Naive thymus-derived CD4-positive, alpha-beta T cell (primary cell): Measurements from ENCODE around the gene ARFGEF3. TPM values are rescaled to one million over a fixed set of nuclear protein-coding genes. Genes with fewer than 3 reads are reported as not detected.

Experiments
- ATAC-seq: fragments of 150-1000 bp; cut with Tn5 transposase; 2 replicates; pipeline ENCODE4 v1.10.0; 2021; ENCODE audit warnings: mild to moderate bottlenecking, moderate library complexity
- CTCF ChIA-PET: fragments of 350-600 bp; sonication (Branson Sonifier 250); formaldehyde crosslinking; loops from one replicate; lab custom pipeline; 2021; ENCODE audit warnings: antibody characterized with exemption; lab: Charles Lee
- POLR2A ChIA-PET: fragments of 350-600 bp; sonication (Branson Sonifier 250); formaldehyde crosslinking; loops from one replicate; lab custom pipeline; 2021; ENCODE audit warnings: antibody characterized with exemption, inconsistent platforms; lab: Charles Lee
- DNase-seq, 9 donors: peaks; one replicate each; pipeline versions ENCODE4 v3.0.0 to v3.0.0-alpha.2; 2020 to 2022; ENCODE audit warnings: mixed read lengths in 1 of 9
- H3K27ac ChIP-seq: one replicate; pipeline ENCODE4 v1.7.0; 2013; ENCODE audit warnings: mild to moderate bottlenecking, low read depth, low read length, moderate library complexity
- H3K27me3 ChIP-seq, 2 donors: one replicate each; pipeline ENCODE4 v1.7.0; 2013; ENCODE audit warnings: low read length in 2 of 2, mild to moderate bottlenecking in 2 of 2, moderate library complexity in 2 of 2; ENCODE audit not compliant: control insufficient read depth in 2 of 2, insufficient read depth in 2 of 2
- H3K36me3 ChIP-seq, 3 experiments: 1 replicate in 2 of 3; 2 replicates in 1 of 3; pipeline ENCODE4 v1.7.0; 2013; ENCODE audit warnings: low read length in 3 of 3, mild to moderate bottlenecking in 3 of 3, moderate library complexity in 1 of 3; ENCODE audit not compliant: insufficient read depth in 3 of 3, control insufficient read depth in 2 of 3
- H3K4me1 ChIP-seq, 2 donors: one replicate each; pipeline ENCODE4 v1.7.0; 2013; ENCODE audit warnings: low read length in 2 of 2, mild to moderate bottlenecking in 2 of 2, moderate library complexity in 1 of 2; ENCODE audit not compliant: control insufficient read depth in 2 of 2, insufficient read depth in 2 of 2
- H3K4me3 ChIP-seq: 2 replicates; pipeline ENCODE4 v1.7.0; 2013; ENCODE audit warnings: mild to moderate bottlenecking, low read length
- H3K9me3 ChIP-seq, 3 experiments: 1 replicate in 2 of 3; 2 replicates in 1 of 3; pipeline ENCODE4 v1.7.0; 2013; ENCODE audit warnings: low read length in 3 of 3; ENCODE audit not compliant: control insufficient read depth in 2 of 3
- H3K27ac Mint-ChIP-seq, 9 donors: one replicate each; pipeline ENCODE4 v1.8.0; 2020 to 2022; ENCODE audit warnings: mixed read lengths in 9 of 9, mild to moderate bottlenecking in 8 of 9, moderate library complexity in 5 of 9, inconsistent platforms in 2 of 9
- H3K27me3 Mint-ChIP-seq, 5 donors: one replicate each; pipeline ENCODE4 v1.8.0; 2021 to 2022; ENCODE audit warnings: mixed read lengths in 5 of 5, mild to moderate bottlenecking in 1 of 5
- H3K36me3 Mint-ChIP-seq, 5 donors: one replicate each; pipeline ENCODE4 v1.8.0; 2020 to 2022; ENCODE audit warnings: mixed read lengths in 5 of 5, mild to moderate bottlenecking in 3 of 5, inconsistent platforms in 1 of 5
- H3K4me1 Mint-ChIP-seq, 7 donors: one replicate each; pipeline ENCODE4 v1.8.0; 2020 to 2022; ENCODE audit warnings: mixed read lengths in 7 of 7, mild to moderate bottlenecking in 3 of 7, inconsistent platforms in 1 of 7
- H3K4me3 Mint-ChIP-seq, 10 donors: one replicate each; pipeline ENCODE4 v1.8.0; 2020 to 2022; ENCODE audit warnings: mild to moderate bottlenecking in 10 of 10, mixed read lengths in 10 of 10, moderate library complexity in 6 of 10, inconsistent platforms in 2 of 10
- H3K9me3 Mint-ChIP-seq, 11 donors: one replicate each; pipeline ENCODE4 v1.8.0; 2020 to 2022; ENCODE audit warnings: mixed read lengths in 11 of 11, mild to moderate bottlenecking in 4 of 11, inconsistent platforms in 1 of 11, moderate library complexity in 1 of 11
- intact Hi-C, 2 donors: fragments of 100-400 bp; cut with micrococcal nuclease; formaldehyde crosslinking; loops; one replicate each; pipeline ENCODE4 v1.15.1; 2023
- polyA plus RNA-seq, 2 donors: library from polyadenylated mRNA; unstranded; fragments of 300-500 nt; fragmentation: Illumina TruSeq; gene quantifications; one replicate each; pipeline ENCODE4 v1.2.3, GENCODE V29; 2021
- total RNA-seq, 6 experiments: library from RNA in 5 of 6; stranded (reverse) in 5 of 6; gene quantifications; 1 replicate in 5 of 6; 2 replicates in 1 of 6; pipeline ENCODE4 v1.2.3 and lab custom pipeline; 2021 to 2026

Gene ARFGEF3
- total and polyA plus RNA-seq, 7 experiments from 2014 or later: 0.02 to 0.15 (median 0.03) TPM; not detected in 4

DNA sequence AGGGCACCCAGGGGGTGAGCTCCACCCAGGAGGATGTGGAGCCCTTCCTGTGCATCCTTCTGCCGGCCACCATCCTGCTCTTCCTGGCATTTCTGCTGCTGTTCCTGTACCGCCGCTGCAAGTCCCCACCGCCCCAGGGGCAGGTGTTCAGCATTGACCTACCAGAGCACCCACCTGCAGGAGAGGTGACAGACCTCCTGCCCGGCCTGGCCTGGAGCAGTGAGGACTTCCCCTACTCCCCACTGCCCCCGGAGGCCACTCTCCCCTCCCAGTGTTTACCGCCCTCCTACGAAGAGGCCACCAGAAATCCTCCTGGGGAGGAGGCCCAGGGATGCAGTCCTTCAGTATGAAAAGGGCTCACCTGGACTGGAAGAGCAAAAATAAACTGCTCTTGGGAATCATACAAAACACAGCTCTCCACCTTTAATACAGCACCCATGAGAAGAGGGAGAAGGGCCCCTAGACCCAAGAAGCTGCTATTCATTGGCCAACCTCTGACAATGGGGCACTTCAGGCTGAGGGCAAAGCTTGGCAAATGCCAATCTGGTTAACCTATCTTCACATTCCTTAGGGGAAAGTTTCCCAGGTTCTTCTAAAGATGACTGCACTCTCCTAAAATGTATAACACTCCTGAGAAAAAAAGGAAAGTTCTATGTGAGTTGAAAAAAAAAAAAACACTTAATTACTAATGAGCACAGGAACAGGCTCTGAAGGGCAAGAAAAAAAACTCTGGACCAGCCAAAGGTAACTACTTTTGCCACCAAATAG lies 220.9 kb downstream of the ARFGEF3 start:
- CTCF ChIA-PET: interaction anchor here (1.5 kb wide), 1 partner anchor 10 kb away, joined by 4 read pairs; no protein-coding TSS in a partner anchor
- Histone ChIP-seq H3K9me3 (no peaks in the 10 kb centered on the region), H3K27ac (no peak overlapping the region), H3K4me1 (no peaks in the 10 kb centered on the region), H3K36me3 (no peaks in the 10 kb centered on the region), H3K27me3 (no peaks in the 10 kb centered on the region), H3K4me3 (no peak overlapping the region)
- no peaks in the 10 kb centered on the region for H3K4me1 Mint-ChIP-seq
- H3K36me3 Mint-ChIP-seq: no peaks in the 10 kb centered on the region
- no peak overlapping the region for H3K27ac Mint-ChIP-seq
- ATAC-seq (no peak), DNase-seq (no peak)
- H3K4me3 Mint-ChIP-seq: no peak overlapping the region
- H3K27me3 Mint-ChIP-seq: peaks cover 0 to 10% (median 0%) of the 10 kb centered on the region in 5 donors
- intact Hi-C loops: no loop called here
- H3K9me3 Mint-ChIP-seq: no peaks in the 10 kb centered on the region
- POLR2A ChIA-PET: no interaction called here

DNA sequence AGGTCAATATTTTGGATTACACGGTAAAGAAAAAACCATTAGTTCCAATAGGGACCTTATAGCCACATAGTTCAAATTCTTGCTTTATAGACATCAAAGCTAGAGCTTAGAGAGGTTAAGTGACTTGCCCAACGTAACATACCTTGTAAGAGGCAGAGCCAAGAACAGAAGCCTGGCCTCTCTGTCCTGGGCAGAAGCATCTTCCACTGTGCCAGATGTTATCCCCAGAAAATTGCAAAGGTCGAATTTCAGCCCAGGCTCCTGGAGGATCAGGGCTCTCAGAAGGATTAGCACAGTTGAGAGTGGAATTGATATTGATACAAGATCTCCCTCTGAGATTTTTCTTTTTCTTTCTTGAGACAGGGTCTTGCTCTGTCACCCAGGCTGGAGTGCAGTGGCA lies 222.0 kb downstream of the ARFGEF3 start:
- Mint-ChIP-seq H3K27ac (no peak overlapping the region), H3K9me3 (no peaks in the 10 kb centered on the region), H3K27me3 (peaks cover 0 to 11% (median 3%) of the 10 kb centered on the region in 5 donors), H3K36me3 (no peaks in the 10 kb centered on the region), H3K4me3 (no peak overlapping the region), H3K4me1 (no peaks in the 10 kb centered on the region)
- ChIA-PET CTCF (interaction anchor here (1.5 kb wide), 1 partner anchor 11 kb away, joined by 4 read pairs; no protein-coding TSS in a partner anchor), POLR2A (no interaction called here)
- H3K27ac ChIP-seq: no peak overlapping the region
- no peaks in the 10 kb centered on the region for H3K36me3 ChIP-seq
- H3K27me3 ChIP-seq: no peaks in the 10 kb centered on the region
- intact Hi-C loops: no loop called here
- ATAC-seq (no peak), DNase-seq (no peak)
- no peak overlapping the region for H3K4me3 ChIP-seq
- H3K9me3 ChIP-seq: no peaks in the 10 kb centered on the region
- no peaks in the 10 kb centered on the region for H3K4me1 ChIP-seq

DNA sequence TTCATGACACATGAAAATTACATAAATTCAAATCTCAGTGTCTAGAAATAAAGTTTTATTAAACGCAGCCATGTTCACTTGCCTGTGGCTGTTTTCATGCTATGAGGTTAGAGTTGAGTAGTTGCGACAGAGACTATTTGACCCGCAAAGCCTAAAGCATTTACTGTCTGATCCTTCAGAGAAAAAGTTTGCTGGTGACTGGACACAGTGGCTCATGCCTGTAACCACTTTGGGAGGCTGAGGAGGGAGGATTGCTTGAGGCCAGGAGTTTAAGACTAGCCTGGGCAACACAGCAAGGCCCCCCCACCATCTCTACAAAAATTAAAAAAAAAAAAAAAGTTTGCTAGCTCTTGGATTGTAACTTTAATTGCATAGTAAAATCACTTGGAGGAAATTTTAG lies 225.2 kb downstream of the ARFGEF3 start:
- POLR2A ChIA-PET: interaction anchor here (0.7 kb wide), 1 partner anchor 16 kb away, joined by 5 read pairs; no protein-coding TSS in a partner anchor
- ATAC-seq: no peak

DNA sequence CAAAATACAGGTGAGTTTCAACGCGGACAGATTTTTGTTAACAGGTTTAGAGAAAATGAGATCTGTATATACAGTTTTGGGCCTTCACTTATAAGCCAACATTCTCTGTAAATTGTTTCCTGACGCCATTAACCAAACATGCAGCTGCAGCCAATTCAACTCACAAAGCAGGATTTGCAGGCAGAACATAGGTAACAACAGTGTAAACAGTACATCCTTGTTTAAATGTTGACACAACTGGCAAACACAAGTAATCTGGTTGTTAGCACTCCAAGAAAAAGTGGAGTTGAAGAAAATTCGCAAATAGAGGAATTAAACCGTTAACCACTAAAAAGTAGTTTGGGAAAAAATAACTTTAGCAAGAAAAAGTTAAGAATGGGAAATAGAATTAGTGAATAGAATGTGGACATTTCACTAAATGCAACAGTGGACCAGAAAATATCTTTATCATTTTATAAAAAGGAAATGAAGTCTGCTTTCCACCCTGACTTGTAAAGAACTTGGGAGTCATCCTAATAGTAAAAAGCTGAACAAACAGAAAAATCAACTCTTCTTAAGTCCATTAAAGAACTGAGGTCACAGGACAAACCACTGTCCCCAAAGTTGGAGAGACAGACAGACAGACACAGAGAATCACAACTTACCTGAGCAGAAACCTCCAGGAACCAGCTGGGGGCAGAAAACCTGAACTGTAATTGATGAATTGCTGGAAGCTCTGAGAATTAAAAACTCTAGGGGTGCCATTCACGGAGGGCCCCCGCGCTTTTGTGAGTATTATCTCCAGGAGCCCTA lies 226.0 kb downstream of the ARFGEF3 start:
- Mint-ChIP-seq H3K9me3 (no peaks in the 10 kb centered on the region), H3K27me3 (peaks cover 0 to 33% (median 9%) of the 10 kb centered on the region in 5 donors), H3K4me3 (no peak overlapping the region), H3K36me3 (no peaks in the 10 kb centered on the region), H3K27ac (peak overlapping the region in 1 of 9 donors; percentile 36), H3K4me1 (no peaks in the 10 kb centered on the region)
- ChIA-PET POLR2A (interaction anchor here (0.7 kb wide), 2 partner anchors 15 to 32 kb away, joined by 3 to 5 read pairs; no protein-coding TSS in a partner anchor), CTCF (no interaction called here)
- intact Hi-C loops: no loop called here
- Histone ChIP-seq H3K27ac (no peak overlapping the region), H3K36me3 (no peaks in the 10 kb centered on the region), H3K27me3 (no peaks in the 10 kb centered on the region), H3K4me3 (no peak overlapping the region), H3K4me1 (no peaks in the 10 kb centered on the region), H3K9me3 (no peaks in the 10 kb centered on the region)
- ATAC-seq (no peak), DNase-seq (no peak)

More for the DNA sequence above, 225.2 kb downstream of the ARFGEF3 start:
- CTCF ChIA-PET: no interaction called here
- DNase-seq: no peak
- H3K4me3 ChIP-seq: no peak overlapping the region
- Mint-ChIP-seq H3K27ac (no peak overlapping the region), H3K4me1 (no peaks in the 10 kb centered on the region), H3K36me3 (no peaks in the 10 kb centered on the region), H3K9me3 (no peaks in the 10 kb centered on the region), H3K27me3 (peaks cover 0 to 32% (median 9%) of the 10 kb centered on the region in 5 donors), H3K4me3 (no peak overlapping the region)
- H3K9me3 ChIP-seq: no peaks in the 10 kb centered on the region
- intact Hi-C loops: no loop called here
- H3K36me3 ChIP-seq: no peaks in the 10 kb centered on the region
- H3K4me1 ChIP-seq: no peaks in the 10 kb centered on the region
- no peaks in the 10 kb centered on the region for H3K27me3 ChIP-seq
- no peak overlapping the region for H3K27ac ChIP-seq

DNA sequence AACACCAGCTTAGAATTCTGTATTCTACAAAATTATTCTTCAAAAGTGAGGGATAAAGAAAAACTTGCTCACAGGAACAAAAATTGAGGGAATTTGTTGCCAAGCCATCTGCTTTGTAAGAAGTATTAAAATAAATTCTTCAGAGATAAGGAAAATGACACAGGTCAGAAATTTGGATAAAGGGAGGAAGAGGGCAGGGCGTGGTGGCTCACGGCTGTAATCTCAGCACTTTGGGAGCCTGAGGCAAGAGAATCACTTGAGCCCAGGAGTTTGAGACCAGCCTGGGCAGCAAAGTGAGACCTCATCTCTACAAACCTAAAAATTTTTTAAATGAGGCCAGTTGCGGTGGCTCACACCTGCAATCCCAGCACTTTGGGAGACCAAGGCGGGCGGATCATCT lies 227.8 kb downstream of the ARFGEF3 start:
- H3K4me3 ChIP-seq: no peak overlapping the region
- CTCF ChIA-PET: no interaction called here
- H3K9me3 ChIP-seq: no peaks in the 10 kb centered on the region
- no peaks in the 10 kb centered on the region for H3K27me3 ChIP-seq
- no peaks in the 10 kb centered on the region for H3K36me3 Mint-ChIP-seq
- H3K4me3 Mint-ChIP-seq: no peak overlapping the region
- no peaks in the 10 kb centered on the region for H3K36me3 ChIP-seq
- no peak overlapping the region for H3K27ac Mint-ChIP-seq
- POLR2A ChIA-PET: no interaction called here
- intact Hi-C loops: no loop called here
- H3K9me3 Mint-ChIP-seq: no peaks in the 10 kb centered on the region
- no peak overlapping the region for H3K27ac ChIP-seq
- no peaks in the 10 kb centered on the region for H3K4me1 ChIP-seq
- DNase-seq (no peak), ATAC-seq (no peak)
- H3K4me1 Mint-ChIP-seq: peaks cover 0 to 6% (median 0%) of the 10 kb centered on the region in 7 donors
- H3K27me3 Mint-ChIP-seq: peaks cover 0 to 34% (median 9%) of the 10 kb centered on the region in 5 donors
